ENCODE data around the gene PDZD7.

DNA sequence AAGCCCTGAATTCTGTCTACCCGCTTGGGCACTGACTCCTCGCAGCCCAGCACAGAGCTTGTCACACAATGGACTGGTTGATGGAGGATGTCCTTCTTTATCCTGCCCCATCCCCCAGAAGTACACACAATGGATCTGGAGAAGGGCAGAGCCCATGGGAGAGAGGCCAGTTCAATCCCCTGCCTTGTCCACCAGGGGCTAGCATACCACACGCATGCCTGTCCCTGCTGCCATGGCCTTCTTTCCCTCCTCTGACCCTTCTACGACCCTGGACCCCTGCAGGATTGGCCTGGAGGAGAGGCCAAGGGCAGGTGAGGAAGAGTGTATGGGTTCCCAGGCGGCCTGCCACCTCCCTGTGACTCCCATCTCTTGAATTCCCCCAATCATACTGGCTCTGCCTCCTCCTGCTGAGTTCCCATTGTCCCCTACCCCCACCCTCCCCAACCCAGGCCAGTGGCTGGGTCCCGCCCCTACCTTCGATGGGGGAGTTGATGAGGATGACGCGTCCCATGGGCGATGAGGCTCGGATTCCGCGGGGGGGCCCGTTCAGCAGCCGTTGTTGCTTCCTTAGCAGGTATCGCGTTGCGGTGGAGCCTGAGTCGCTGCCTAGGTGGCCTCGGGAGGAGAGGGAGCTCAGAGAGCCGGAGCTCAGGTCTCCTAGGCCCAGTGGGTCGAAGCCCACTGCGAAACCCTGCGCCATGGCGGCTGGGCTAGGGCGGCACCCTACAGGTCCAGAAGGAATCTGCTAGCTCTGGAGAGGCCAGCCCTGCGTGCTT is 1.2 kb downstream of the PDZD7 start:
- TF ChIP-seq CTCF (conservative IDR thresholded peaks at IDR 0.05; ENCODE audit: low read depth, low read length) = no peak
- TF ChIP-seq EZH2 (IDR thresholded peaks at IDR 0.05; ENCODE audit: borderline replicate concordance, low read depth, low read length, poor library complexity, severe bottlenecking) = no peak

Data from A673 (cell line).